Osteoblast (primary cell): Measurements from ENCODE around the gene METTL1. TPM values are rescaled to one million over a fixed set of nuclear protein-coding genes. Genes with fewer than 3 reads are reported as not detected.

Experiments
- DNase-seq: peaks from one replicate; pipeline ENCODE4 v3.0.0; 2011; ENCODE audit warnings: low spot score, mixed read lengths; ENCODE audit not compliant: insufficient read length; ENCODE audit errors: missing footprints
- H2AFZ ChIP-seq: 2 replicates; pipeline ENCODE4 v1.6.0; 2011; ENCODE audit warnings: mild to moderate bottlenecking, low read length
- H3K27ac ChIP-seq: 2 replicates; pipeline ENCODE4 v1.5.1; 2011; ENCODE audit warnings: mild to moderate bottlenecking, low read depth, low read length, moderate library complexity
- H3K27me3 ChIP-seq: 2 replicates; pipeline ENCODE4 v1.6.0; 2012; ENCODE audit warnings: mild to moderate bottlenecking, control low read depth, inconsistent platforms, low read length, moderate library complexity; ENCODE audit not compliant: insufficient read depth
- H3K36me3 ChIP-seq: 2 replicates; pipeline ENCODE4 v1.5.1; 2011; ENCODE audit warnings: mild to moderate bottlenecking, low read length, control low read depth, moderate library complexity; ENCODE audit not compliant: insufficient read depth
- H3K4me1 ChIP-seq: 2 replicates; pipeline ENCODE4 v1.5.1; 2011; ENCODE audit warnings: mild to moderate bottlenecking, low read length, control low read depth, moderate library complexity; ENCODE audit not compliant: insufficient read depth
- H3K4me2 ChIP-seq: 2 replicates; pipeline ENCODE4 v1.6.0; 2011; ENCODE audit warnings: mild to moderate bottlenecking, low read length; ENCODE audit not compliant: insufficient read depth
- H3K4me3 ChIP-seq: fragments of 200-600 bp; sonication (generic); 3 replicates; pipeline ENCODE4 v1.5.1; 2012; ENCODE audit warnings: mild to moderate bottlenecking, low read length, inconsistent platforms; ENCODE audit not compliant: insufficient read depth
- H3K79me2 ChIP-seq: 2 replicates; pipeline ENCODE4 v1.6.0; 2012; ENCODE audit warnings: mild to moderate bottlenecking, low read length, control low read depth, inconsistent platforms; ENCODE audit not compliant: insufficient read depth
- H3K9me3 ChIP-seq: 2 replicates; pipeline ENCODE4 v1.5.1; 2011; ENCODE audit warnings: low read depth, low read length, control low read depth
- H4K20me1 ChIP-seq: 2 replicates; pipeline ENCODE4 v1.6.0; 2012; ENCODE audit warnings: mild to moderate bottlenecking, low read length, control low read depth; ENCODE audit not compliant: insufficient read depth
- total RNA-seq: library from RNA; depleted of rRNA; stranded (reverse); fragments of >200 nt; gene quantifications from 2 replicates; pipeline ENCODE4 v1.2.3, GENCODE V29; 2012
- TF ChIP-seq, protein P1 (sequence below): IDR thresholded peaks from 2 replicates; pipeline ENCODE4 v1.5.1; 2011; ENCODE audit warnings: mild to moderate bottlenecking, low read depth, low read length, moderate library complexity; ENCODE audit errors: extremely low read depth

Gene METTL1
- total RNA-seq, 1 donor, result 2.9 TPM

DNA sequence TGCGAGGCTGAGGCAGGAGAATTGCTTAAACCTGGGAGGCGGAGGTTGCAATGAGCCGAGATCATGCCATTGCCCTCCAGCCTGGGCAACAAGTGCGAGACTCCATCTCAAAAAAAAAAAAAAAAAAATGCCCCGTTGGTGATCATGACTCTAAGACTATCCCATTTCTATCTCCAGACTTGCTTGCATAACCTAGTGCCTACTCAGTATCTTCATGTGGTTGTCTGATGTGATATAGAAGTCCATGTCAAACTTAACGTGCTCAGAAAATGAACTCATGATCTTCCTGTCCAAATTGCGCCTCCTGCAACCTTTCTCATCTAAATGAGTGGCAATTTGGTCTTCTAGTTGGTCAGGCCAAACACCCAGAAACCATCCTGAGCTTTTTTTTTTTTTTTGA, 6.0 kb upstream of the METTL1 start:
- H3K79me2 ChIP-seq, result peaks cover 5% of the 10 kb centered on the region
- H3K36me3 ChIP-seq, result peaks cover 9% of the 10 kb centered on the region
- no peak for DNase-seq
- no peak overlapping the region for H3K4me2 ChIP-seq
- no peaks in the 10 kb centered on the region for H4K20me1 ChIP-seq
- H3K27me3 ChIP-seq, result no peaks in the 10 kb centered on the region
- no peaks in the 10 kb centered on the region for H3K9me3 ChIP-seq
- H2AFZ ChIP-seq, result no peak overlapping the region
- H3K4me3 ChIP-seq, result no peak overlapping the region
- H3K27ac ChIP-seq, result no peak overlapping the region
- TF ChIP-seq, protein P1, sequence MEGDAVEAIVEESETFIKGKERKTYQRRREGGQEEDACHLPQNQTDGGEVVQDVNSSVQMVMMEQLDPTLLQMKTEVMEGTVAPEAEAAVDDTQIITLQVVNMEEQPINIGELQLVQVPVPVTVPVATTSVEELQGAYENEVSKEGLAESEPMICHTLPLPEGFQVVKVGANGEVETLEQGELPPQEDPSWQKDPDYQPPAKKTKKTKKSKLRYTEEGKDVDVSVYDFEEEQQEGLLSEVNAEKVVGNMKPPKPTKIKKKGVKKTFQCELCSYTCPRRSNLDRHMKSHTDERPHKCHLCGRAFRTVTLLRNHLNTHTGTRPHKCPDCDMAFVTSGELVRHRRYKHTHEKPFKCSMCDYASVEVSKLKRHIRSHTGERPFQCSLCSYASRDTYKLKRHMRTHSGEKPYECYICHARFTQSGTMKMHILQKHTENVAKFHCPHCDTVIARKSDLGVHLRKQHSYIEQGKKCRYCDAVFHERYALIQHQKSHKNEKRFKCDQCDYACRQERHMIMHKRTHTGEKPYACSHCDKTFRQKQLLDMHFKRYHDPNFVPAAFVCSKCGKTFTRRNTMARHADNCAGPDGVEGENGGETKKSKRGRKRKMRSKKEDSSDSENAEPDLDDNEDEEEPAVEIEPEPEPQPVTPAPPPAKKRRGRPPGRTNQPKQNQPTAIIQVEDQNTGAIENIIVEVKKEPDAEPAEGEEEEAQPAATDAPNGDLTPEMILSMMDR, result no peak
- H3K4me1 ChIP-seq, result peaks cover 13% of the 10 kb centered on the region

DNA sequence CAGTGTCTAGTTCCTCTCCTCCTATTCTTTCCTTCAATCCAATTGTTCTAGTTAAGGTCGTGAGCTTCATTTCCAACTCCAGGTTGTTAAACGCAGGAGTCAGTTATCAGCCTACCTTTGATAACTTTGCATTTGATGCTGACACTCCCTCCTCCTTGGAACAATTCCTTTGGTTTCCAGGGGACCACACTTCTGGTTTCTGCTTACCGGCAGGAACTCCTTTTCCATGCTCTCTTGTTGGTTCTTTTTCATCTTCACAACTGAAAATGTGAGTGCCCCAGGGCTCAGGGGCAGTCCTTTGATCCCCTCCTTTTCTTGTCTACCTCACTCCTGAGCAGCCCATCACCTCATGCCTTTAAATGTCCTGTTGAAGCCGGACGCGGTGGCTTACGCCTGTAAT, 5.5 kb upstream of the METTL1 start:
- Histone ChIP-seq H3K4me1 (peaks cover 12% of the 10 kb centered on the region), H2AFZ (no peak overlapping the region), H3K79me2 (peaks cover 7% of the 10 kb centered on the region), H4K20me1 (no peaks in the 10 kb centered on the region), H3K27ac (no peak overlapping the region), H3K36me3 (peaks cover 9% of the 10 kb centered on the region), H3K9me3 (no peaks in the 10 kb centered on the region), H3K27me3 (no peaks in the 10 kb centered on the region), H3K4me3 (no peak overlapping the region), H3K4me2 (no peak overlapping the region)
- DNase-seq, result no peak
- TF ChIP-seq, protein P1, result no peak

DNA sequence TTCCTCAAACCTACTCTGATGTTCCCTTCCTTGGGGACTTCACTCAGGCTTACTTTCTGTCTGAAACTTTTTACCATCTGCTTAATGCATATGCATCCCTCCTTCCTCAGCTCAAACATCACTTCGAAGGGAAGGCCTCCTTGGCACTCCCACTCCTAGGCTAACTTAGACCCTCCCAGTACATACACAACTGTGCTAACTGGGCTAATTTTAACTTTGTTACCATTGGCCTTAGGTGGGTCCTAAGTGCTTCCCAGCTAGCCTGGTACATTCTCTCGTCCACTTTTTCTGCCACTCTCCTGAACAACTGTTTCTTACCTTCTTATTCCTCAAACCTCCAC, 4.3 kb upstream of the METTL1 start:
- Histone ChIP-seq H3K9me3 (no peaks in the 10 kb centered on the region), H3K36me3 (peaks cover 9% of the 10 kb centered on the region), H3K27me3 (no peaks in the 10 kb centered on the region), H3K4me1 (peaks cover 14% of the 10 kb centered on the region), H3K4me3 (no peak overlapping the region), H3K4me2 (no peak overlapping the region), H3K79me2 (peaks cover 7% of the 10 kb centered on the region), H3K27ac (no peak overlapping the region), H2AFZ (no peak overlapping the region), H4K20me1 (no peaks in the 10 kb centered on the region)
- TF ChIP-seq, protein P1, result no peak
- no peak for DNase-seq

DNA sequence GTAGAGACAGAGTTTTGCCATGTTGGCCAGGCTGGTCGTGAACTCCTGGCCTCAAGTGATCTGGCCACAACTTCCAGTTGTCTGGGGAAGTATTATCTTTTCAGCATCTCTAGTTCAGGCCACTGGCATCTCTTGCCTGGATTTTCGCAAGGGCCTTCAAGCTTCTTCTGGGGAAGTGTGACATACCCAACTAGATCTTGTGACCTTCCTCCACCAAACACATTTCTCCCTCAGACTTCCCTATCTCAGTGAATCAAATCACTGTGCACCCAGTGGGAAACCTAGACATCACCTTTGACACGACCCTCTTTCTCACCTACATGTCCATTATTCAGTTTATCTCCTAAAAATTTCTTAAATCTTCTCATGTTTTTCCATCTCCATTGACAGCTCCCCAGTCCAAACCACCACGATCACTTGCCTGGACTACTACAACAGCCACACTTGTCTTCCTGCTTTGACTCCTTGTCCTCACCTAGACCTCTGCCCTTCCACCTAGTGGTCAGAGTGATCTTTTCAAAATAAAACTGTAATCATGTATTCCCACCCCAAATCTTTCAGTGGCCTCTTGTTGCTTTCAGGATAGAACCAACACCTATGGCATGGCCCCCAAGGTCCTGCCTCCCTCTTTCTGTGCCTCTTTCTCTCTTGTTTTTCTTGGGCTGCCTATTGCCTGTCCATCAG, 3.8 kb upstream of the METTL1 start:
- no peak for DNase-seq

More for the DNA sequence above, 3.8 kb upstream of the METTL1 start:
- TF ChIP-seq, protein P1, result peak; percentile 14
- Histone ChIP-seq H3K4me1 (peaks cover 18% of the 10 kb centered on the region), H3K27ac (no peak overlapping the region), H3K4me2 (no peak overlapping the region), H3K79me2 (peaks cover 9% of the 10 kb centered on the region), H3K4me3 (no peak overlapping the region), H3K36me3 (peaks cover 11% of the 10 kb centered on the region), H4K20me1 (no peaks in the 10 kb centered on the region), H2AFZ (no peak overlapping the region), H3K9me3 (no peaks in the 10 kb centered on the region), H3K27me3 (no peaks in the 10 kb centered on the region)
